Measurements from ENCODE around the gene CD109. TPM values are rescaled to one million over a fixed set of nuclear protein-coding genes. Genes with fewer than 3 reads are reported as not detected.

The CD109 gene
- total RNA-seq, 1 donor from 2014 or later = 1.2 TPM

DNA sequence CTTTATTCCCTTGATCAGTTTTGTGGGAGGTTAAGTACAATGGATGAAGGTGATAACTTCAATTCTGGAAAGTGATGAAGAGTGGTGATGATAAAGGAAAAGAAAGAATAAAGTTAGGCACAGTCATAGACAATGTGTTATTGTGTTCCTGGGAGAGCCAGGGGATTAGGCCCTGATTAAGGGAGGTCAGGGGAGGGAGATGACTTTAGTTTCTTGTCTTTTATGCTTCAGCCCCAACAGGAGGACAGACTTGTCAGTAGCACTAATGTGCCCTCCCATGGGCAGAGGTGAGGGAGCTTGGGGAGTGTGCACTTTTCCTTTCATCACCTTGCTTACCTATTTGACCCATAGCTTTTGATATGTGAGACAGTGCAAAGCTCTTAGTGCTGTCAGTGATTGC, 115.7 kb downstream of the CD109 start:
- H3K4me3 Mint-ChIP-seq = no peak overlapping the region
- H4K20me1 ChIP-seq (ENCODE audit: low read depth) = no peaks in the 10 kb centered on the region
- no peaks in the 10 kb centered on the region for H3K9me3 ChIP-seq (ENCODE audit: low read depth)
- no peaks in the 10 kb centered on the region for H3K27me3 Mint-ChIP-seq (ENCODE audit: insufficient read depth, low read depth)
- no peaks in the 10 kb centered on the region for H3K27me3 ChIP-seq
- no peak overlapping the region for H3K9ac ChIP-seq
- H3K79me2 ChIP-seq (ENCODE audit: low read depth) = no peaks in the 10 kb centered on the region
- H2AFZ ChIP-seq (replicated peaks) = no peak overlapping the region
- no peaks in the 10 kb centered on the region for H3K9me3 Mint-ChIP-seq
- H3K4me1 Mint-ChIP-seq = peaks cover 9% of the 10 kb centered on the region
- peak overlapping the region; percentile 56 for H3K27ac ChIP-seq
- no peak overlapping the region for H3K4me3 ChIP-seq
- TF ChIP-seq EZH2phosphoT487 (IDR thresholded peaks at IDR 0.05) (no peak), EZH2 (IDR thresholded peaks at IDR 0.05) (no peak)
- TF ChIP-seq, protein P1, sequence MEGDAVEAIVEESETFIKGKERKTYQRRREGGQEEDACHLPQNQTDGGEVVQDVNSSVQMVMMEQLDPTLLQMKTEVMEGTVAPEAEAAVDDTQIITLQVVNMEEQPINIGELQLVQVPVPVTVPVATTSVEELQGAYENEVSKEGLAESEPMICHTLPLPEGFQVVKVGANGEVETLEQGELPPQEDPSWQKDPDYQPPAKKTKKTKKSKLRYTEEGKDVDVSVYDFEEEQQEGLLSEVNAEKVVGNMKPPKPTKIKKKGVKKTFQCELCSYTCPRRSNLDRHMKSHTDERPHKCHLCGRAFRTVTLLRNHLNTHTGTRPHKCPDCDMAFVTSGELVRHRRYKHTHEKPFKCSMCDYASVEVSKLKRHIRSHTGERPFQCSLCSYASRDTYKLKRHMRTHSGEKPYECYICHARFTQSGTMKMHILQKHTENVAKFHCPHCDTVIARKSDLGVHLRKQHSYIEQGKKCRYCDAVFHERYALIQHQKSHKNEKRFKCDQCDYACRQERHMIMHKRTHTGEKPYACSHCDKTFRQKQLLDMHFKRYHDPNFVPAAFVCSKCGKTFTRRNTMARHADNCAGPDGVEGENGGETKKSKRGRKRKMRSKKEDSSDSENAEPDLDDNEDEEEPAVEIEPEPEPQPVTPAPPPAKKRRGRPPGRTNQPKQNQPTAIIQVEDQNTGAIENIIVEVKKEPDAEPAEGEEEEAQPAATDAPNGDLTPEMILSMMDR (IDR thresholded peaks at IDR 0.05) = no peak
- H3K36me3 ChIP-seq = no peaks in the 10 kb centered on the region
- no peaks in the 10 kb centered on the region for H3K36me3 Mint-ChIP-seq
- H3K27ac Mint-ChIP-seq = no peak overlapping the region
- H3F3A ChIP-seq (ENCODE audit: low read depth) = peaks cover 6% of the 10 kb centered on the region
- peak overlapping the region; percentile 23 for H3K4me2 ChIP-seq
- H3K4me1 ChIP-seq = peaks cover 5% of the 10 kb centered on the region
- DNase-seq (ENCODE audit: low spot score) = peak; percentile 60

DNA sequence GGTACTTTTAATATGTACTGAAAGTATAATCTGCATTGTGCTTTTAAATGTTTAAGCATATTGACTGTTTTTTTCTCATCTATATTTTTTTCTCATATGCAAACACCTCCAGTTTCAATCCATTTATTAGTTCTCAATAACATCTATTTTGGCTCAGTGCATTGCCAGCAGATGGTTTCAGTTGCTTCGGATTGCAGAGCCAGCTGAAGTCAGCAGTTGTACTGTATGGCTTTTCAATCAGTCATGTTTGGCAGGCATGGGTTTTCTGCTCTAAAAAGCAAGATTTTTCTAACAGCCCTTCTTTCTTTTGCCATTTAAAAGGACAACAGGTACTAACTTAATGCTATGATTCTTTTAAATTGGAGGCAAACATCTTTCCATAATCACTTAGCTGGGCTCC, 121.2 kb downstream of the CD109 start:
- TF ChIP-seq EZH2phosphoT487 (IDR thresholded peaks at IDR 0.05) (no peak), EZH2 (IDR thresholded peaks at IDR 0.05) (no peak)
- TF ChIP-seq, protein P1 (IDR thresholded peaks at IDR 0.05) = no peak
- Mint-ChIP-seq H3K27me3 (ENCODE audit: insufficient read depth, low read depth) (peaks cover 2% of the 10 kb centered on the region), H3K4me3 (no peak overlapping the region), H3K9me3 (no peaks in the 10 kb centered on the region), H3K27ac (no peak overlapping the region), H3K4me1 (no peaks in the 10 kb centered on the region), H3K36me3 (no peaks in the 10 kb centered on the region)
- Histone ChIP-seq H3K4me2 (no peak overlapping the region), H3K27me3 (no peaks in the 10 kb centered on the region), H2AFZ (replicated peaks) (no peak overlapping the region), H3F3A (ENCODE audit: low read depth) (no peaks in the 10 kb centered on the region), H3K9ac (no peak overlapping the region), H3K36me3 (no peaks in the 10 kb centered on the region), H3K79me2 (ENCODE audit: low read depth) (no peaks in the 10 kb centered on the region), H3K9me3 (ENCODE audit: low read depth) (no peaks in the 10 kb centered on the region), H3K4me1 (no peaks in the 10 kb centered on the region), H4K20me1 (ENCODE audit: low read depth) (no peaks in the 10 kb centered on the region), H3K27ac (no peak overlapping the region), H3K4me3 (no peak overlapping the region)
- DNase-seq (ENCODE audit: low spot score) = no peak

DNA sequence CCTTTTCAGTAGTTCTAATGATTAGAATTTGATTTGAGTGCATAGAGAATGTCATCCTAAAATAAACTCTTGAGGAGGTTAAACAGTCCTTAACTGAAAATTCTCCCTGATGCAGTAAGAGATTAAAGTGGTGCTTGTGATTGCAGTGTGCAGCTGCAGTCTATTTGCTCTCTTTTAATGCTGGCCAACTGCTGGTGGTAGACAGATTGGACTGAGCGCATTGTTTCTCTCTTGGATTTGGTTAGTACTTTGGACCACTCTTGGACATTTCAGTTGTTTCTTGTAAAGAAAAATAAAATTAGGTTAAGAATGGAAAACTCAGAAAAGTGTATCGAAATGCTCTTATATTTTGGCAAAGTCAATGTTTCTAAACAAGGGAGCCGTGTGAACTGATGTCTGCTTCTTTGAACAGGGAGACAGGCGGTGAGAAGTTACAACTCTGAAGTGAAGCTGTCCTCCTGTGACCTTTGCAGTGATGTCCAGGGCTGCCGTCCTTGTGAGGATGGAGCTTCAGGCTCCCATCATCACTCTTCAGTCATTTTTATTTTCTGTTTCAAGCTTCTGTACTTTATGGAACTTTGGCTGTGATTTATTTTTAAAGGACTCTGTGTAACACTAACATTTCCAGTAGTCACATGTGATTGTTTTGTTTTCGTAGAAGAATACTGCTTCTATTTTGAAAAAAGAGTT, 127.2 kb downstream of the CD109 start:
- no peak overlapping the region for H3K27ac Mint-ChIP-seq
- Histone ChIP-seq H3K4me3 (no peak overlapping the region), H4K20me1 (ENCODE audit: low read depth) (no peaks in the 10 kb centered on the region), H3F3A (ENCODE audit: low read depth) (no peaks in the 10 kb centered on the region), H3K4me1 (no peaks in the 10 kb centered on the region), H3K27me3 (no peaks in the 10 kb centered on the region), H3K36me3 (no peaks in the 10 kb centered on the region), H3K4me2 (no peak overlapping the region), H3K27ac (no peak overlapping the region), H3K79me2 (ENCODE audit: low read depth) (no peaks in the 10 kb centered on the region), H2AFZ (replicated peaks) (peak overlapping the region; percentile 74), H3K9ac (no peak overlapping the region), H3K9me3 (ENCODE audit: low read depth) (no peaks in the 10 kb centered on the region)
- peaks cover 6% of the 10 kb centered on the region for H3K27me3 Mint-ChIP-seq (ENCODE audit: insufficient read depth, low read depth)
- H3K4me3 Mint-ChIP-seq = no peak overlapping the region
- TF ChIP-seq, protein P1 (IDR thresholded peaks at IDR 0.05) = no peak
- TF ChIP-seq EZH2phosphoT487 (IDR thresholded peaks at IDR 0.05) (no peak), EZH2 (IDR thresholded peaks at IDR 0.05) (no peak)
- no peaks in the 10 kb centered on the region for H3K36me3 Mint-ChIP-seq
- no peaks in the 10 kb centered on the region for H3K9me3 Mint-ChIP-seq
- H3K4me1 Mint-ChIP-seq = no peaks in the 10 kb centered on the region
- no peak for DNase-seq (ENCODE audit: low spot score)
